SK-N-MC (cell line): ENCODE data around the gene C12orf42.

Source experiments
- DNase-seq: peaks from one replicate; pipeline ENCODE4 v3.0.0-alpha.2; 2011; ENCODE audit warnings: low read depth, low spot score
- H3K27ac ChIP-seq: fragments of 200-600 bp; sonication (generic); 2 replicates; pipeline ENCODE4 v1.5.1; 2016; ENCODE audit warnings: mixed run types
- H3K36me3 ChIP-seq: fragments of 200-600 bp; sonication (generic); 2 replicates; pipeline ENCODE4 v1.6.1; 2017; ENCODE audit warnings: antibody characterized with exemption, low read length, mixed read lengths; ENCODE audit not compliant: insufficient read depth
- H3K4me3 ChIP-seq: fragments of 200-600 bp; sonication (generic); 2 replicates; pipeline ENCODE4 v1.5.1; 2016
- H3K9ac ChIP-seq: fragments of 200-600 bp; sonication (generic); 2 replicates; pipeline ENCODE4 v1.8.0; 2017; ENCODE audit warnings: mixed run types, mixed read lengths; ENCODE audit not compliant: insufficient read length
- H3K9me3 ChIP-seq: fragments of 200-600 bp; sonication (generic); 2 replicates; pipeline ENCODE4 v1.6.1; 2017; ENCODE audit warnings: low read depth, mild to moderate bottlenecking, antibody characterized with exemption, low read length, moderate library complexity, mixed read lengths
- EZH2 ChIP-seq: fragments of 200-600 bp; sonication (generic); IDR thresholded peaks from one replicate; pipeline ENCODE4 v1.6.1; 2017; ENCODE audit warnings: antibody characterized with exemption
- FOXP2 ChIP-seq: optimal IDR thresholded peaks from 2 replicates; pipeline ENCODE3; 2011; ENCODE audit warnings: mild to moderate bottlenecking, moderate library complexity; ENCODE audit not compliant: insufficient read depth; ENCODE audit errors: extremely low read length, control extremely low read depth
- POLR2AphosphoS5 ChIP-seq: IDR thresholded peaks from 2 replicates; pipeline ENCODE4 v1.6.1; 2012; ENCODE audit warnings: mild to moderate bottlenecking, low read depth, low read length, borderline replicate concordance

C12orf42 gene

DNA sequence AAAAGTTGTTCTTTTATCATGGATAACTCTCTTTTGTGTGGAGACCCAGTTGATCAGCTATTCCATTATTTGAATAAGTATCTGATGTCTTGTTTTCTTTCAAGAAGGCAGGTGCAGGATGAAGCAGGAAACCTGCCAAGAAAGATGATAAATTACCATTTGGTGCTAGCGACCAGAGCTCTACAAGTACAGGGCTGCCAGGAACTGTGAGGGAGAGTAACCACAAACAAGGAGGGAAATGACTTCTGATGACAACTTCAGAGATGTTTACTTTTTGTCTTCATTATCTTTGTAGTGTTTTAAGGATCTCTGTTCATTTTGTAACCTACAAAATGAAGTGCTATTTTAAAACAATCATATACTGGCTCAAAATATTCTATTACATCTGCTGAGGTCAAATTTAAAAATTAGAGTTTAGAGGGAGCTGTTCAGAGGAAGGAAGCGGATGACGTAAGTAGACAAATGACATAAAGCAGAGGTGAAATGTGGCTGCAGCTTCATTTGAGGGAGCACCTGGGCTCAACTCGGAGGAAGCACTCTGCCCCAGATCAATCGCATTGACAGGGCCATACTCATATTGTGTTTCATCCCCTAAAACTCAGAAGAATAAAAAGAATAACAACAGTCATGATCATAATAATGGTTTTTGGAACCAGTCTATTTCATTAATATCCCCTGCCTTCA lies 226.8 kb downstream of the C12orf42 start:
- no peak overlapping the region for H3K9ac ChIP-seq
- H3K9me3 ChIP-seq, result no peaks in the 10 kb centered on the region
- no peaks in the 10 kb centered on the region for H3K36me3 ChIP-seq
- H3K27ac ChIP-seq, result no peak overlapping the region
- TF ChIP-seq EZH2, result no peak
- no peak for TF ChIP-seq POLR2AphosphoS5
- no peak for TF ChIP-seq FOXP2
- DNase-seq, result no peak
- H3K4me3 ChIP-seq, result no peak overlapping the region

DNA sequence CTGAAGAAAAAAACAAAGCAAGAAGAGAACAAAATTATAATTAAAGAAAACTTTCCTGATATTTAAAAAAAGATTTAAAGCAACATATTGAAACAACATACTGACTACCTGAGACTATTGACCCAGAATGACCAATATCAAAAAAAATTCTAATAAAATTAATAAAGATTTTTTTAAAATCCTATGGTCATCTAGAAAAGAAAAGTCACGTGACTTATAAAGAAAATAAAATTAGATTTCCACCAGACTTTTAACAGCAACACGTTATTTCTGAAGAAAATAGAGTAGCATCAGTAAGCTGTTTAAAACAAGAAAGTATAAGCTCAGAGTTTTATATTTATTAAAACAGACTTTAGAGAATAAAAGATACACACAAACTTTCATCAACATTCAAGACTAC lies 238.0 kb downstream of the C12orf42 start:
- Histone ChIP-seq H3K36me3 (no peaks in the 10 kb centered on the region), H3K9me3 (no peaks in the 10 kb centered on the region), H3K9ac (no peak overlapping the region), H3K27ac (no peak overlapping the region), H3K4me3 (no peak overlapping the region)
- no peak for DNase-seq
- TF ChIP-seq POLR2AphosphoS5, result no peak
- no peak for TF ChIP-seq EZH2
- TF ChIP-seq FOXP2, result no peak
